B cell (primary cell): ENCODE measurements around the gene ASAH2B.
"Not testable (repeated sequence)": the region's sequence is repeated elsewhere in the genome, so short reads cannot be mapped to it uniquely, and the experiment has no call there.

ENCODE experiments used
- EZH2 ChIP-seq: IDR thresholded peaks from 2 replicates; pipeline ENCODE4 v1.6.1; 2012; ENCODE audit warnings: borderline replicate concordance, low read depth, mild to moderate bottlenecking, moderate library complexity, low read length; ENCODE audit not compliant: insufficient read depth, poor library complexity, severe bottlenecking
- TF ChIP-seq, protein P1 (sequence below): fragments of 200-600 bp; IDR thresholded peaks from one replicate; pipeline ENCODE4 v1.8.0; 2022; ENCODE audit warnings: antibody characterized with exemption, mild to moderate bottlenecking

DNA sequence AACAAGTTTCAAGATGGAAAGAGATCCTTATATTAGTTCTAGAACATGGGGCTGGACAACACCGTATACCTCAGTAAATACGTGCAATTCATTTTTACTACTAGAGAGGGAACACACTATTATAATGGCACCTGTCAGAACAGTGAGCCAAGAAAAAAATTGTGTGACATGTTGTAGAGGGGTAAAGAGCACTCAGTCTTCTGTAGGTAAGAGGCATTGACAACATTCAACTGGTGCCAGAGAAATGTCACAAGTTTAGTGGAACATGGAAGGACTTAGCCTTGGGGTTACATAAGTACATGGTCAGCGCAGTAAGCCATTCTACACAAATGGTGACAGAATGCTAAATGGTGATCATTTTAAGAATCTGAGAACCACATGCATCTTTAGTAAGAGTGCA is 32.3 kb downstream of the ASAH2B start:
- not testable (repeated sequence) for TF ChIP-seq EZH2
- TF ChIP-seq, protein P1, sequence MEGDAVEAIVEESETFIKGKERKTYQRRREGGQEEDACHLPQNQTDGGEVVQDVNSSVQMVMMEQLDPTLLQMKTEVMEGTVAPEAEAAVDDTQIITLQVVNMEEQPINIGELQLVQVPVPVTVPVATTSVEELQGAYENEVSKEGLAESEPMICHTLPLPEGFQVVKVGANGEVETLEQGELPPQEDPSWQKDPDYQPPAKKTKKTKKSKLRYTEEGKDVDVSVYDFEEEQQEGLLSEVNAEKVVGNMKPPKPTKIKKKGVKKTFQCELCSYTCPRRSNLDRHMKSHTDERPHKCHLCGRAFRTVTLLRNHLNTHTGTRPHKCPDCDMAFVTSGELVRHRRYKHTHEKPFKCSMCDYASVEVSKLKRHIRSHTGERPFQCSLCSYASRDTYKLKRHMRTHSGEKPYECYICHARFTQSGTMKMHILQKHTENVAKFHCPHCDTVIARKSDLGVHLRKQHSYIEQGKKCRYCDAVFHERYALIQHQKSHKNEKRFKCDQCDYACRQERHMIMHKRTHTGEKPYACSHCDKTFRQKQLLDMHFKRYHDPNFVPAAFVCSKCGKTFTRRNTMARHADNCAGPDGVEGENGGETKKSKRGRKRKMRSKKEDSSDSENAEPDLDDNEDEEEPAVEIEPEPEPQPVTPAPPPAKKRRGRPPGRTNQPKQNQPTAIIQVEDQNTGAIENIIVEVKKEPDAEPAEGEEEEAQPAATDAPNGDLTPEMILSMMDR = not testable (repeated sequence)
